SK-N-SH (cell line): Measurements from ENCODE around the gene TPRG1L. TPM values are rescaled to one million over a fixed set of nuclear protein-coding genes. Genes with fewer than 3 reads are reported as not detected.

Source experiments
- CTCF ChIA-PET: fragments of 300-600, 350-600 bp; formaldehyde crosslinking; extraction: SDS; loops from one replicate; lab custom pipeline; 2021; lab: Yijun Ruan, JAX
- POLR2A ChIA-PET: fragments of 350-600 bp; sonication (Branson Sonifier 250); formaldehyde crosslinking; extraction: SDS; loops from one replicate; lab custom pipeline; 2020; ENCODE audit warnings: antibody characterized with exemption, inconsistent platforms; lab: Yijun Ruan, JAX
- DNase-seq: peaks from one replicate; pipeline ENCODE4 v3.0.0; 2012
- H2AFZ ChIP-seq: fragments of 200-600 bp; sonication (generic); 2 replicates; pipeline ENCODE4 v1.8.1; 2016; ENCODE audit warnings: antibody characterized with exemption, mild to moderate bottlenecking, low read depth
- H3F3A ChIP-seq: fragments of 200-600 bp; sonication (generic); replicated peaks from 2 replicates; pipeline ENCODE3; 2016; ENCODE audit warnings: antibody characterized with exemption, mild to moderate bottlenecking; ENCODE audit not compliant: insufficient read depth
- H3K27ac ChIP-seq, 2 experiments: fragments of 200-500 bp in 1 of 2; fragments of 200-600 bp in 1 of 2; sonication (Bioruptor generic) in 1 of 2; sonication (generic), shearing (Covaris generic) in 1 of 2; 2 replicates each; pipeline versions ENCODE4 v1.5.1 to v1.6.1; 2014 to 2016; ENCODE audit warnings: low read depth in 2 of 2, inconsistent platforms in 1 of 2, low read length in 1 of 2, mild to moderate bottlenecking in 1 of 2, mixed read lengths in 1 of 2
- H3K27me3 ChIP-seq: fragments of 200-600 bp; sonication (generic), shearing (Covaris generic); 2 replicates; pipeline ENCODE4 v1.6.1; 2016; ENCODE audit warnings: mixed run types; ENCODE audit not compliant: insufficient read depth
- H3K36me3 ChIP-seq, 2 experiments: fragments of 200-500 bp in 1 of 2; fragments of 200-600 bp in 1 of 2; sonication (Bioruptor generic) in 1 of 2; sonication (generic) in 1 of 2; replicated peaks in 1 of 2; 2 replicates each; pipeline versions ENCODE3 to v1.5.1; 2014 to 2016; ENCODE audit warnings: low read length in 1 of 2, mild to moderate bottlenecking in 1 of 2; ENCODE audit not compliant: insufficient read depth in 2 of 2, control insufficient read depth in 1 of 2
- H3K4me1 ChIP-seq, 2 experiments: fragments of 200-500 bp in 1 of 2; fragments of 200-600 bp in 1 of 2; sonication (Bioruptor generic) in 1 of 2; sonication (generic), shearing (Covaris generic) in 1 of 2; 2 replicates each; pipeline versions ENCODE4 v1.5.1 to v1.6.1; 2014 to 2016; ENCODE audit warnings: low read depth in 1 of 2, low read length in 1 of 2, mixed run types in 1 of 2; ENCODE audit not compliant: insufficient read depth in 2 of 2, control insufficient read depth in 1 of 2
- H3K4me2 ChIP-seq: fragments of 200-600 bp; sonication (generic), shearing (Covaris generic); 2 replicates; pipeline ENCODE4 v1.6.1; 2017; ENCODE audit warnings: mixed run types
- H3K4me3 ChIP-seq, 2 experiments: fragments of 200-500 bp in 1 of 2; fragments of 200-600 bp in 1 of 2; sonication (Bioruptor generic) in 1 of 2; sonication (generic), shearing (Covaris generic) in 1 of 2; 2 replicates each; pipeline versions ENCODE4 v1.5.1 to v1.8.1; 2014 to 2016; ENCODE audit warnings: low read depth in 2 of 2, inconsistent platforms in 1 of 2, low read length in 1 of 2, mild to moderate bottlenecking in 1 of 2, mixed read lengths in 1 of 2, moderate library complexity in 1 of 2
- H3K79me2 ChIP-seq: fragments of 200-600 bp; sonication (generic); 2 replicates; pipeline ENCODE4 v1.8.1; 2017; ENCODE audit warnings: mild to moderate bottlenecking; ENCODE audit not compliant: insufficient read depth
- H3K9ac ChIP-seq: fragments of 200-600 bp; sonication (generic); 2 replicates; pipeline ENCODE4 v1.6.1; 2017; ENCODE audit warnings: mixed run types
- H3K9me2 ChIP-seq: fragments of 200-600 bp; sonication (generic); 2 replicates; pipeline ENCODE4 v1.6.1; 2017; ENCODE audit warnings: mixed run types
- H3K9me3 ChIP-seq: fragments of 200-600 bp; sonication (generic); 2 replicates; pipeline ENCODE4 v1.6.1; 2017; ENCODE audit warnings: mixed run types, mild to moderate bottlenecking, moderate library complexity
- H4K20me1 ChIP-seq: fragments of 200-600 bp; sonication (generic); 2 replicates; pipeline ENCODE4 v1.6.1; 2017; ENCODE audit warnings: mild to moderate bottlenecking, mixed run types; ENCODE audit not compliant: insufficient read depth
- CHD2 ChIP-seq: fragments of 150-350 bp; IDR thresholded peaks from 2 replicates; pipeline ENCODE4 v1.6.1; 2018; ENCODE audit warnings: low read length; ENCODE audit not compliant: partially characterized antibody
- EP300 ChIP-seq, 2 experiments: IDR thresholded peaks; 2 replicates each; pipeline versions ENCODE4 v1.4.0 to v1.6.1; 2012; ENCODE audit warnings: borderline replicate concordance in 1 of 2, low read depth in 1 of 2, low read length in 1 of 2
- FOSL2 ChIP-seq: IDR thresholded peaks from 2 replicates; pipeline ENCODE4 v1.4.0; 2012; ENCODE audit warnings: low read depth, mild to moderate bottlenecking, moderate library complexity, borderline replicate concordance
- FOXJ3 ChIP-seq: sonication (generic); formaldehyde crosslinking; IDR thresholded peaks from 2 replicates; pipeline ENCODE4 v1.5.1; 2020; ENCODE audit warnings: mild to moderate bottlenecking, missing genetic modification reagents
- FOXM1 ChIP-seq: IDR thresholded peaks from 2 replicates; pipeline ENCODE4 v1.4.0; 2012; ENCODE audit warnings: low read depth, mild to moderate bottlenecking
- GATA2 ChIP-seq: sonication (generic); formaldehyde crosslinking; IDR thresholded peaks from 2 replicates; pipeline ENCODE4 v1.5.0; 2020; ENCODE audit warnings: mild to moderate bottlenecking, missing genetic modification reagents
- NRF1 ChIP-seq: IDR thresholded peaks from 2 replicates; pipeline ENCODE4 v1.6.1; 2012; ENCODE audit warnings: low read depth, mild to moderate bottlenecking, low read length
- RAD21 ChIP-seq: IDR thresholded peaks from 2 replicates; pipeline ENCODE4 v1.6.1; 2012; ENCODE audit warnings: mild to moderate bottlenecking, low read length
- SMC3 ChIP-seq: IDR thresholded peaks from 2 replicates; pipeline ENCODE4 v1.6.1; 2012; ENCODE audit warnings: low read depth, low read length, improper control_type of control experiment
- TEAD4 ChIP-seq: IDR thresholded peaks from 2 replicates; pipeline ENCODE4 v1.4.0; 2012; ENCODE audit warnings: mild to moderate bottlenecking, borderline replicate concordance; ENCODE audit not compliant: insufficient read depth
- YY1 ChIP-seq: IDR thresholded peaks from 2 replicates; pipeline ENCODE4 v1.4.0; 2012; ENCODE audit warnings: low read depth, mild to moderate bottlenecking
- WGBS: methylation state at CpG from one replicate; pipeline ENCODE4 v1.1.6; 2017; ENCODE audit warnings: low lambda C conversion rate; 5-methylcytosine and 5-hydroxymethylcytosine counted together
- polyA plus RNA-seq, 3 experiments: library from polyadenylated mRNA; depleted of rRNA; stranded (reverse); fragments of >200 nt; gene quantifications; 2 replicates each; pipeline ENCODE4 v1.2.3, GENCODE V29; 2012
- TF ChIP-seq, protein P1 (sequence below): fragments of 150-350 bp; IDR thresholded peaks from 2 replicates; pipeline ENCODE4 v1.6.1; 2016; ENCODE audit warnings: mild to moderate bottlenecking, low read depth, low read length
- TF ChIP-seq, protein P2 (sequence below): fragments of 200-600 bp; sonication (generic); IDR thresholded peaks from 2 replicates; pipeline ENCODE4 v1.6.1; 2017; ENCODE audit warnings: antibody characterized with exemption, mild to moderate bottlenecking, moderate library complexity

The TPRG1L gene
- polyA plus RNA-seq, 1 of the 3 experiments (the other 2 are of a cell fraction) = 25.9 TPM

- no peaks in the 10 kb centered on the region for H3K27me3 ChIP-seq
- WGBS = 65% methylated on average over 6 of the region's 8 CpGs
- no peaks in the 10 kb centered on the region for H3K9me3 ChIP-seq
- H3F3A ChIP-seq = no peaks in the 10 kb centered on the region
- no peaks in the 10 kb centered on the region for H3K9me2 ChIP-seq
- no peak overlapping the region for H3K9ac ChIP-seq
- peaks cover 0 to 29% of the 10 kb centered on the region in 2 experiments; a peak in 1 of 4 replicates for H3K4me1 ChIP-seq
- H3K79me2 ChIP-seq = no peaks in the 10 kb centered on the region
- H3K27ac ChIP-seq = no peak overlapping the region
- H4K20me1 ChIP-seq = no peaks in the 10 kb centered on the region
- no peaks in the 10 kb centered on the region for H3K36me3 ChIP-seq
- CTCF ChIA-PET = interaction anchor here (1.3 to 1.5 kb wide), 7 partner anchors 12 to 114 kb away, joined by 3 to 6 read pairs (median 3); no protein-coding TSS in a partner anchor
- no peak for DNase-seq
- no peak overlapping the region for H3K4me2 ChIP-seq
- H3K4me3 ChIP-seq = no peak overlapping the region
- H2AFZ ChIP-seq = no peak overlapping the region
- TF ChIP-seq NRF1 (no peak), EP300 (IDR thresholded peaks at IDR 0.05; ENCODE audit: borderline replicate concordance in 1 of 2, low read depth in 1 of 2, low read length in 1 of 2) (no peak), CHD2 (no peak), FOXM1 (no peak), YY1 (no peak), SMC3 (no peak)
- TF ChIP-seq, protein P1, sequence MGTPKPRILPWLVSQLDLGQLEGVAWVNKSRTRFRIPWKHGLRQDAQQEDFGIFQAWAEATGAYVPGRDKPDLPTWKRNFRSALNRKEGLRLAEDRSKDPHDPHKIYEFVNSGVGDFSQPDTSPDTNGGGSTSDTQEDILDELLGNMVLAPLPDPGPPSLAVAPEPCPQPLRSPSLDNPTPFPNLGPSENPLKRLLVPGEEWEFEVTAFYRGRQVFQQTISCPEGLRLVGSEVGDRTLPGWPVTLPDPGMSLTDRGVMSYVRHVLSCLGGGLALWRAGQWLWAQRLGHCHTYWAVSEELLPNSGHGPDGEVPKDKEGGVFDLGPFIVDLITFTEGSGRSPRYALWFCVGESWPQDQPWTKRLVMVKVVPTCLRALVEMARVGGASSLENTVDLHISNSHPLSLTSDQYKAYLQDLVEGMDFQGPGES = no peak
- POLR2A ChIA-PET = no interaction called here
Observed at GRCh38 chr1:3604468-3604974, 20.3 kb upstream of the TPRG1L start.

GRCh38 chr1:3604997-3605823, 19.6 kb upstream of the TPRG1L start:
- no peak overlapping the region for H3K27ac ChIP-seq
- POLR2A ChIA-PET = no interaction called here
- DNase-seq = no peak
- no peaks in the 10 kb centered on the region for H3K9me2 ChIP-seq
- H3K36me3 ChIP-seq = no peaks in the 10 kb centered on the region
- TF ChIP-seq YY1 (no peak), TEAD4 (no peak), FOXM1 (no peak), GATA2 (CRISPR knock-in tag) (no peak), RAD21 (no peak), EP300 (IDR thresholded peaks at IDR 0.05; ENCODE audit: borderline replicate concordance in 1 of 2, low read depth in 1 of 2, low read length in 1 of 2) (no peak), CHD2 (no peak), FOXJ3 (no peak), FOSL2 (no peak)
- TF ChIP-seq, protein P2, sequence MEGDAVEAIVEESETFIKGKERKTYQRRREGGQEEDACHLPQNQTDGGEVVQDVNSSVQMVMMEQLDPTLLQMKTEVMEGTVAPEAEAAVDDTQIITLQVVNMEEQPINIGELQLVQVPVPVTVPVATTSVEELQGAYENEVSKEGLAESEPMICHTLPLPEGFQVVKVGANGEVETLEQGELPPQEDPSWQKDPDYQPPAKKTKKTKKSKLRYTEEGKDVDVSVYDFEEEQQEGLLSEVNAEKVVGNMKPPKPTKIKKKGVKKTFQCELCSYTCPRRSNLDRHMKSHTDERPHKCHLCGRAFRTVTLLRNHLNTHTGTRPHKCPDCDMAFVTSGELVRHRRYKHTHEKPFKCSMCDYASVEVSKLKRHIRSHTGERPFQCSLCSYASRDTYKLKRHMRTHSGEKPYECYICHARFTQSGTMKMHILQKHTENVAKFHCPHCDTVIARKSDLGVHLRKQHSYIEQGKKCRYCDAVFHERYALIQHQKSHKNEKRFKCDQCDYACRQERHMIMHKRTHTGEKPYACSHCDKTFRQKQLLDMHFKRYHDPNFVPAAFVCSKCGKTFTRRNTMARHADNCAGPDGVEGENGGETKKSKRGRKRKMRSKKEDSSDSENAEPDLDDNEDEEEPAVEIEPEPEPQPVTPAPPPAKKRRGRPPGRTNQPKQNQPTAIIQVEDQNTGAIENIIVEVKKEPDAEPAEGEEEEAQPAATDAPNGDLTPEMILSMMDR = no peak
- TF ChIP-seq, protein P1 = no peak
- TF ChIP-seq, all 33 proteins: peak for 0
- no peaks in the 10 kb centered on the region for H3K27me3 ChIP-seq
- H3K79me2 ChIP-seq = no peaks in the 10 kb centered on the region
- WGBS = 87% methylated on average over 7 of the region's 7 CpGs
- no peak overlapping the region for H3K4me3 ChIP-seq
- H3K4me2 ChIP-seq = no peak overlapping the region
- H3K9me3 ChIP-seq = no peaks in the 10 kb centered on the region
- H2AFZ ChIP-seq = no peak overlapping the region
- peaks cover 0 to 29% of the 10 kb centered on the region in 2 experiments; a peak in 1 of 4 replicates for H3K4me1 ChIP-seq
- H4K20me1 ChIP-seq = no peaks in the 10 kb centered on the region
- CTCF ChIA-PET = interaction anchor here (1.3 to 2.7 kb wide), 5 partner anchors 14 to 114 kb away, joined by 3 to 10 read pairs (median 3); no protein-coding TSS in a partner anchor
- no peak overlapping the region for H3K9ac ChIP-seq
- H3F3A ChIP-seq = no peaks in the 10 kb centered on the region
